Ishikawa (cell line): ENCODE results near the gene SYTL4.

ENCODE experiments used
- CEBPB ChIP-seq: IDR thresholded peaks from 2 replicates; pipeline ENCODE4 v1.6.1; 2012
- CREB1 ChIP-seq: IDR thresholded peaks from 2 replicates; pipeline ENCODE4 v1.6.1; 2012; ENCODE audit warnings: low read depth
- EGR1 ChIP-seq: IDR thresholded peaks from 2 replicates; pipeline ENCODE4 v1.6.1; 2012
- EP300 ChIP-seq: IDR thresholded peaks from 2 replicates; pipeline ENCODE4 v1.6.1; 2012; ENCODE audit warnings: borderline replicate concordance
- FOXM1 ChIP-seq: IDR thresholded peaks from 2 replicates; pipeline ENCODE4 v1.6.1; 2012; ENCODE audit warnings: low read depth, borderline replicate concordance
- MAX ChIP-seq: IDR thresholded peaks from 2 replicates; pipeline ENCODE4 v1.6.1; 2012
- NFIC ChIP-seq: IDR thresholded peaks from 2 replicates; pipeline ENCODE4 v1.6.1; 2012
- RAD21 ChIP-seq: IDR thresholded peaks from 2 replicates; pipeline ENCODE4 v1.6.1; 2012; ENCODE audit warnings: low read depth
- REST ChIP-seq: IDR thresholded peaks from 2 replicates; pipeline ENCODE4 v1.6.1; 2012; ENCODE audit warnings: low read depth, mild to moderate bottlenecking
- TAF1 ChIP-seq: IDR thresholded peaks from 2 replicates; pipeline ENCODE4 v1.6.1; 2012; ENCODE audit warnings: low read depth, mild to moderate bottlenecking
- TCF12 ChIP-seq: IDR thresholded peaks from 2 replicates; pipeline ENCODE4 v1.6.1; 2012; ENCODE audit warnings: low read depth
- TEAD4 ChIP-seq: IDR thresholded peaks from 2 replicates; pipeline ENCODE4 v1.6.1; 2012
- USF1 ChIP-seq: IDR thresholded peaks from 2 replicates; pipeline ENCODE4 v1.6.1; 2012
- YY1 ChIP-seq: IDR thresholded peaks from 2 replicates; pipeline ENCODE4 v1.6.1; 2012; ENCODE audit warnings: low read depth
- ZBTB7A ChIP-seq: IDR thresholded peaks from 2 replicates; pipeline ENCODE4 v1.6.1; 2012; ENCODE audit warnings: low read depth

Gene SYTL4

GRCh38 chrX:100698551-100698950 lies 33.4 kb downstream of the SYTL4 start:
- TF ChIP-seq EGR1, result no peak
- no peak for TF ChIP-seq CEBPB
- no peak for TF ChIP-seq TAF1
- no peak for TF ChIP-seq TEAD4
- TF ChIP-seq MAX, result no peak
- no peak for TF ChIP-seq USF1
- no peak for TF ChIP-seq EP300
- no peak for TF ChIP-seq REST

GRCh38 chrX:100696699-100697351 lies 35.1 kb downstream of the SYTL4 start:
- no peak for TF ChIP-seq REST
- TF ChIP-seq NFIC, result no peak
- TF ChIP-seq TEAD4, result no peak
- TF ChIP-seq USF1, result no peak
- no peak for TF ChIP-seq MAX
- TF ChIP-seq FOXM1, result no peak
- no peak for TF ChIP-seq ZBTB7A
- no peak for TF ChIP-seq TCF12
- TF ChIP-seq RAD21, result no peak

GRCh38 chrX:100695991-100696390 lies 35.9 kb downstream of the SYTL4 start:
- TF ChIP-seq EP300 (no peak), CEBPB (no peak), RAD21 (no peak), TCF12 (no peak), FOXM1 (no peak), USF1 (no peak)

- TF ChIP-seq CEBPB (no peak), REST (no peak), USF1 (no peak), CREB1 (no peak), MAX (no peak), ZBTB7A (no peak), YY1 (no peak), RAD21 (no peak), FOXM1 (no peak), EGR1 (no peak), EP300 (no peak), TEAD4 (no peak), NFIC (no peak), TCF12 (no peak)
Observed at GRCh38 chrX:100695302-100695701, 36.6 kb downstream of the SYTL4 start.
